SKM-1 treated with dmso at 0.1 percent for 144 hours (cell line): ENCODE measurements around the gene PSMB9.

ENCODE experiments used
- DNase-seq: peaks from one replicate; lab custom pipeline; 2025; ENCODE audit not compliant: unreplicated experiment; lab: John Stamatoyannopoulos, UW

The PSMB9 gene

GRCh38 chr6:32903952-32904351 lies 50.0 kb downstream of the PSMB9 start:
- DNase-seq: no peak

- DNase-seq: no peak
Observed at GRCh38 chr6:32905078-32905477, 51.1 kb downstream of the PSMB9 start.

- no peak for DNase-seq
Observed at GRCh38 chr6:32906539-32906938, 52.5 kb downstream of the PSMB9 start.

GRCh38 chr6:32908897-32909296 lies 54.9 kb downstream of the PSMB9 start:
- DNase-seq: no peak
